ENCODE measurements around the gene TACC2.

TACC2 gene

DNA sequence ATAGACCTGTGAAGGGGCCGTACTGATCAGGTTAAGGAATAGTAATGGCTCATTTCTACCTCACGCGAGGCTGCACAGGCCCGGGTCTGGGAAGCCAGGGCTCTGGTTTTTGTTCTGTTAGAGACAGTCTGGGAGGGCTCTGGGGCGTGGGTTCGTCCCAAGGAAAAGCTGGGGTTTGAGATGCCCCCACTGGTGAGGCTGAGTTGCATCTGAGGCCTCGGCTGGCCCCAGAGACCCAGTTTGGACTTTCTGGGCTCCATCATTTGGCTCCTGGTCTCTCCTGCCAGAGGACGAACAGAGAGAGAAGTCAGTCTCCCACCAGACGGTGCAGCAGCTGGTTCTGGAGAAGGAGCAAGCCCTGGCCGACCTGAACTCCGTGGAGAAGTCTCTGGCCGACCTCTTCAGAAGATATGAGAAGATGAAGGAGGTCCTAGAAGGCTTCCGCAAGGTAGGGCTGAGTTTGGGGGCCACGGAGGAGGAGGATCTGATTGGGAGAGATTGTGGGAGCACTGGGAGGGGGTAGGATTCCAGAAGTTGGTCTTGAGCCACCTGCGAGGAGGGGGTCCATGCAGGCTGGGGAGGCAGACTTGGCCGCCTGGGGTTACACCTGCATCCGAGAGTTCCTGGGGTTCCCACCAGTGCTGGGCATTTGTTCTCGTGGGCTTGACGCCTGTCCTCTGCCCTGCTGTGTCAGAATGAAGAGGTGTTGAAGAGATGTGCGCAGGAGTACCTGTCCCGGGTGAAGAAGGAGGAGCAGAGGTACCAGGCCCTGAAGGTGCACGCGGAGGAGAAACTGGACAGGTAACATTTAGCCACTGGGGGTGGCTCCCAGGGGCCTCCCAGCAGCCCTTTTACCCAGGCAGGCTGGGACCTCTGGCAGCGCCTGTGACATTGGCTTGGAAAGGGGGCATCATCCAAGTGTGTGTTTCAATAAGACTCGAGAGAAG is 259.7 kb downstream of the TACC2 start:
- no peak for DNase-seq (ENCODE audit: low read depth in 3 of 3)

DNA sequence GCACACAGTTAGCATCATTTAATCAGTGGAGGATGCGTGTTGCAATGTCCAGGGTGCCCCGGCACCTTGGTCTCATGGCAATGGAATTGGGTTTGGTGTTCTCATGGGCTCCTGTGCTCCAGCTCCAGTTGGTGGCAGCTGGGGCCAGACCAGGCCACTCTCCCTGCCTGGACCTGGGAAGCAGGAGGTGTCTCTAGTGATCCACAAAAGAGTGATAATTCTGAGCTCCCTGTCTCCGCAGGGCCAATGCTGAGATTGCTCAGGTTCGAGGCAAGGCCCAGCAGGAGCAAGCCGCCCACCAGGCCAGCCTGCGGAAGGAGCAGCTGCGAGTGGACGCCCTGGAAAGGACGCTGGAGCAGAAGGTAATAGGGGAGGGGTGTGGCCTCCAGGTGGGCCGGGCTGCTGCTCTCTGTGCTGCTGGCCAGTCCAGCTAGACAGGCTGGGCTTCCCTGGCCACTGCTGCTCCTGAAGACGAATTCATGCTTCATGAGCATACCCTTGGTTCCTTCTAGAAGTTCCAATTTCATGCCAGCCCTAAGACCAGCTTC is 260.4 kb downstream of the TACC2 start:
- no peak for DNase-seq (ENCODE audit: low read depth in 3 of 3)

DNA sequence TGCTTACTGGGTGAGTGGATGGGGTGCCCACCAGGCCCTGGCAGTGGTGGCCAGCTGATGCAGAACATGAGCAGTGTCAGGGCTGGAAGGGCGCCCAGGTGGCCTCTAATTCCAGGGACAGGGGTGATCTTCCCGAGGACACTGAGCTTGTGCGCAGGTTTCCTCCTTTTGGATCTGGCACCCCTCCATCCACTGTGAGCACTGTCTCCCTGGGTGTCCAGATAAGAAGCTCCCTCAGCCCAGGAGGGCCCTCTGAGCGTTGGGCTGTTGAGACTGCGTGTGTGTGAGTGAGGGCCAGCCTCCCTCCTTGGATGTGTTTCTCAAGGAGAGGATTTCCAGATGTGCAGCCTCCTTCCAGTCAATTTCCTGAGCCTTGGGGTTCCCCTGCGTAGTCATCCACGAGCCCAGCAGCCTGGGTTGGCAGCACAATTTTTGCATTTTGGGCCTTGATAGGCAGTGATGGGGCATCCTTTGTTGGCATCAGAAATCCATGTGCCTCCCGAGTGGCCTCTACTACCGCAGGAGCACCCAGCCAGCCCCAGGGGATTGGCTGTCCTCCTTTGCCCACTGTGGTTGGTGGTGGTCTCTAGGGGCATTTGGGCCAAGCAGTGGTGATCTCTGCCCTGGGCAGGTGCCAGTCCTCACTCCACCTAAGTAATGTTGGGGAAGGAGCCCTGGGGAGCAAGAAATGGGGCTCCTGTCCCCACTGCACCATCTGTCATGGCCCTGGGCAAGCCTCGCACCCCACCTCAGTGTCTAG is 261.2 kb downstream of the TACC2 start:
- no peak for DNase-seq (ENCODE audit: low read depth in 3 of 3)

DNA sequence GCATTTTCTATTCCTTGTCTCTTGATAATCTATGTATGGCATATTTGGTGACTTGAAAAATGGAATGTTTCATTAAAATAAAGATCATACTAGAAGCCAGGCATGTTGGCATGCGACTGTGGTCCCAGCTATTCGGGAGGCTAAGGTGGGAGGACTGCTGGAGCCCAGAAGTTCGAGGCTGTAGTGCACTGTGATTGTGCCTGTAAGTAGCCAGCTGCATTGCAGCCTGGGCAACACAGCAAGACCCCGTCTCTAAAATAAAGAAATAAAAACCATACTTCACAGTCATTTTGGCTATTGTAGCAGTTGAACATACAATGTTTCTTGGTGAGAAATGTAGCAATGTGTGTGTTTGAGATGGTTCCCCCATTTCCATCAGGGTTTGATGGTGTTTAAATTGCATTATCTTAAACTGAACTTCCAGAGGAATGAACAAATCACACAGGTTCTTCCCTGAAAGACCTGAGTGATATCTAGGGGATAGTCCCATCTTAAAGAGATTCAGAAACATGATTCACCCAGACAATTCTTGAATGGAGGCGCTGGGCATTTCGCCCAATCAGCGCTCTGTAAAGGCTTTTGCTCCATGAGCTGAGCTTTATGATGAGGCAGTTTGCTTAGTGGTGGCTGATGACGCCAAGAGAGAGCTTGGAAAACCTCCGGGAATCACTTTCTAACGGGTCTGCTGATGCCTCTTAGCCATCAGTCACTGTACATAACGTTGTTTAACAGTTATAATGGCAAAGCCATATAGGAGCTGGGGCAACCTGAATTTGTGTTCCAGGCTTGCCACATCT is 262.7 kb downstream of the TACC2 start:
- no peak for DNase-seq (ENCODE audit: low read depth in 3 of 3)

DNA sequence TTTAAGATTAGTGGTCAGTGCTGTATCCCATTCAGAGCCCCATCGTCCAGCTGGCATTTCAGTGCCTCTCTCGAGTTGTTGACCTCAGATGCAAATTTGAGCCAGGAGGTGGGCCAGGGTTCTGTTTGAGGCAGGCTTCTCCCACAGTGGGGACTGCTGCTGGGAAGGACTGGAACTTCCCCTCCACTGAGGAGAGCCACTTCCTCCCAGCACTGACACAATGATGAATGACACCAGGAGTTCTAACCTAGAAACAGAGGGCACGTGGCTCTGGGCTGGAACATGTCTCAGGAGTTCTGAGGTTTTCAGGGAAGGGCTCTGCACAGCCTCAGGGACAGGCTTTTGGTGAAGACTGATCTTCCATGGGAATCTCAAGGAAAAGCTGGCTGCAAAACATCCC is 263.8 kb downstream of the TACC2 start:
- no peak for DNase-seq (ENCODE audit: low read depth in 3 of 3)

DNA sequence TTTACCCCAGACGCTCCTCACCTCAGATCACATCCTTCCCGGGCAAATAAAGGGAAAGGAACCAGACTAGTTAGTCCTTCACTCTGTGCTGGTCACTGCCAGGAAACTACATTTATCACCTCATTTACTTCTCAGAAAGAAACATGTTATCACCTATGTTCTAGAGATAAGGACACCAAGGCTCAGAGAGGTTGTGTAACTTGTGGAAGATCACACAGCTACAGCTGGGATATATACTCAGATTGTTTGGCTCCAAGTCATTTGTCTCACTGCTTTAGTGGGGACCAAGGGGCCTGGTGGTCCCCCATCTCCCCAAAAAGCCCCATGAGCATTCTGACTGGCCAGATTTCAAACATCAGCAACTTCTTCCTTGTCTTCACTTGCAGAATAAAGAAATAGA is 264.6 kb downstream of the TACC2 start:
- DNase-seq (ENCODE audit: low read depth in 3 of 3): no peak

DNA sequence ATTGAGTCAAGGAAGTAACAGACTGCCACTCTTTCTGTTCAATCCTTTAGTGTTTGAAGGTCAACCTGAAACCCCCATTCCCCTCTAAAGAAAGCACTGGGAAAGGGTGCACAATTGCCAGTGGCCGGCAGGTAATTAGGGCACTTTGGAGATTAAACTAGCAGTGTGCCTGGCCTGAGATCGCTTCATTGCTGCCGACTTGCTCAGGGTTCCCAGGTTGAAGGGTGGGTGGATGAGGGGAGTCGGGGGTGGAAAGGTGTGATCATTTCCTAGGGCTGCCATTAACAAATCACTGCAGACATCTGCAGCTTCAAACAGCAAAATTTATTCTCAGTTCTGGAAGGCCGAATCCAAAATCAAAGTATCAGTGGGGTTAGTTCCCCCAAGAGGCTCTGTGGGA is 265.9 kb downstream of the TACC2 start:
- no peak for DNase-seq (ENCODE audit: low read depth in 3 of 3)

DNA sequence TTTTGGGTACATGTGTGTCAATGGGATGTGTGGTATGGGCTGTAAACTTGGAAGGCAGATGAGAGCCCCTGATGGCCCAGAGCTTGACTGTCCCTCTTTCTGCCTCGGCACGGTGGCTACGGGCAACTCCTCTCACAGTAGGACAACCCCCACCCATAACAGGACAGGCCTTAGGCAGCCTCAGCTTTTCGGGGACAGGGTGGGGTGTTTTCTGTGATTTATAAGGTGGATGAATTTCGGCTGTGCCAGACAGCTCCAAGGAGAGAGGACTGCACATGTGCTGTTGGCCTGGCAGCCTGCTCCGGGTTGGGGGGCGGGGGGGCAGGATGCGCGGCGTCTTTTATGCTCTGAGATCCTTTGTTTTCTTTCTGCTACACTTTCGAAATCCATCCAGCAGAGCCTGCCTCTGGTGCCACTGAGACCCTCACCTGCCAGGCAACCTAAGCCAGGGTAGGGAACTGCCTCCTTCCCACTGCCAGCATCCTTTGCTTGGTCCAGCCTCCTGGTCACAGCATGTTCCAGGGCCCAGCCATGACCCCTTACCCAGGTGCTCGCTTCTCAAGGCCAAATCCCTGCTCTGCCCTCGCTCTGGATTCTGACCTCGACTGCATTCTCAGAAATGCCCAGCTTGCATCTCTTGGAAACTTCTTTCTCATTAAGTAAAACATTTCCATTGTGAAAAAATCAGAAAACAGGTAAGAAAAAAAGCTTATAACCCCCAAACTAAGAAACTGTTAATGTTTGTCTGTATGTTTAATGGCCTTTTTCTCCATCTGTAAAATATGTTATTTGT is 266.7 kb downstream of the TACC2 start:
- DNase-seq (ENCODE audit: low read depth in 3 of 3): no peak

DNA sequence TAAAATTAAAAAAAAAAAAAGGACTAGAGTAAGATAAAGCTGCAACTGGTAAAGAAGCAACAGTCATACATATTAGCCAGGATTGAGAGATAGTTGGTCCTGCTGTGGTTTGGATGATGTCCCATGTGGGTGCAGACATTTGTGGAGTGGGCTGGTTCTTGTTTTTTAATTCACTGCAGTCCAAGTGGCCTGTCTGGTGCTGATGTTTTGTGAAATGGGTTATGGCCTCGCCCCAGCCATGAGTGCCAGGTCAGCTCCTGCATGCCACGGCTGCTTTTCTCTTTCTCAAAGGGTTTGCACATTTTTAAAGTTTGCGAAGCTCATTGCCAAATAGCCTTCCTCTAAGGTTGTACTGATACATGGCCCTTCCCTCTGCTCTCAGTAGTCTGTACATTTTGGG is 268.1 kb downstream of the TACC2 start:
- no peak for DNase-seq (ENCODE audit: low read depth in 3 of 3)

DNA sequence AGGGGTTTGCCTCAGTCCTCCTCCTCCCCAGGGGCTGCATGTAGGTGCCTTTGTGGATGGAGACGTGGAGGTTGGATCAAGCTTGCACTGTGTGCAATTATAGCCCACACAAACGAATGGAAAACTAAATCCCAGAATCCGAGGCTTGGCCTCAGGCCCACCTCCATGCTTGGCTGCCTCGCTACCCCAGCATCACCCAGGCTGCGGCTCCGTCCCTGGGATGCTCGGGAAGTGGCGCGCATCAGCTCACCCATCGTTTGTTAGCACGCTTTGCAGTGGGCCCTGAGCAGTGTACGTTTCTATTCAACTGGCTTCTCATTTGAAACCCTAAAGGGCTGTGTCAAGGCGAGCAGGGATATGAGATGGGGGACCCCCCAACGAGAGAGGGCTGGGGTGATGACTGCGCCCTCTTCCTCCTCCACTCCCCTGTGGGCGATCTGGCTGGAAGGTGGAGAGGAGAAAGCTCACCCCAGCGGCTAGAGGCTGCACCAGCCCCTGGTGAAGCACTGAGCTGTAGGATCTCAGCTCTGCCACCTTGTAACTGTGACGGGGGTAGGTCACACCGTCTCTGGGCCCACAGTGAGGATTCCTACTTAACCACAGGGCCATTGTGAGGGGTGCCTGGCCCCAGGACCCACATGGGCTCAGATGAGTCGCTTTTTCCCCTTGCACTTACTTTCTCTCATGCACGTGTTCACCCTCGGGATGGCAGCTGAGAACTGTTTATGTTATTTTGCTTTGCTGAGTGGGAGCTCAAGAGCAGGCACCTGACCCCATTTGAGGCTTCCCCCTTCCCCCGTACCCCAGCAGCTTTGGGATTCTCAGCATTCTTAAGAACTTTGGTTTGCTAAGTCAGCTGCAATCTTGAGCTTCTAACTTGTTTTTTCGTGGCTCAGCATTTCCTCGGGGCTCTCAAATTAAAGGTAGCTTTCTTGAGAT is 269.4 kb downstream of the TACC2 start:
- no peak for DNase-seq (ENCODE audit: low read depth in 3 of 3)

DNA sequence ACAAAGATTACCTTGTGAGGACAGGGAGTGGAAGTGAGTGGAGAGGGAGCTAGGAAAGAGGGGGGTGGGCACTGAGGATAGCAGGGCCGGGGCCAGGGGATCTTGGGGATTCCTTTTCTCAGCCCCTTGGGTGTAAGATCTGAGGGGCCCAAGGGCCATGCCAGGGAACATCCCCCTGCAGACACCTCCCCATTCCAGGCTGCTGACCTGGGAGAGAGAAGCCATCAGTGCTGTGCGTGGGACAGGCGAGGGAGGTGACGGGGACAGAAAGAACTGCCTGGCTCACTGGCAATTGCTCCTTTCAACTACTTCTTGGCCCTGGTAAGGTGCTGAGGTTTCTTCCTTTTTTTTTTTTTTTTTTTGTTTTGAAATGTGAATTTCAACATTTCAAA is 270.1 kb downstream of the TACC2 start:
- DNase-seq (ENCODE audit: low read depth in 3 of 3): no peak

DNA sequence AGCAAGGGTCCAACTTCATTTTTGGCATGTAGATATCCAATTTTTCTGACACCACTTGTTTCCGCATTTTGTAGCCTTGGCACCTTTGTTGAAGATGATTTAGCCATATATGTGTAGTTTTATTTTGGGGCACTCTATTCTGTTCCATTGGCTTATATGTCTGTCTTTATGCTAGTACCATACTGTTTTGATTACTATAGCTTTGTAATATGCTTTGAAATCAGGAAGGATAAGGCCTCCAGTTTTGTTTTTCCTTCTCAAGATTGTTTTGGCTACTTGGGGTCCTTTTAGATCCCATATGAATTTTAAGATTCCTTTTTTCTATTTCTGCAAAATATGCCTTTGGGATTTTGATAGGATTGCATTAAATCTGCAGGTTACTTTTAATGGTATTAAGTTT is 272.6 kb downstream of the TACC2 start:
- no peak for DNase-seq (ENCODE audit: low read depth in 3 of 3)

DNA sequence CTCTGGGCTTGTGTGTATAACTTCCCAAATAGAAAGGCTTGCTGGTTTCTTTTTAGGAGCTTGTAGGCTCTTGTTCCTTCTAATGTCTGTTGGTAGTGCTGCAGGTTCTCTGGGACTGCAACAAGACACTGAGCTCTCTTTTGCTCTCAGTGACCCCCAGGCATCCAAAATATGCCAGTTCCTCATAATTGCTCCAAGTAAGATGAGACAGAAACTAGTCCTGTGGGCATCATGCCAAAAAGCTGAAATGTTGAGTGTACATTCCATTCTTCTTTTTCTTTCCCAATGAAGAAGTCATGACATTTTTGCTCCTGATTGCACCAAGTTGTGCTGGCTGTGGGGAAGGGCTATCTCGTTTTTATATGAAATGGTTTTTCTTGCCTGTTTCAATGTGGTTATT is 275.0 kb downstream of the TACC2 start:
- no peak for DNase-seq (ENCODE audit: low read depth in 3 of 3)

DNA sequence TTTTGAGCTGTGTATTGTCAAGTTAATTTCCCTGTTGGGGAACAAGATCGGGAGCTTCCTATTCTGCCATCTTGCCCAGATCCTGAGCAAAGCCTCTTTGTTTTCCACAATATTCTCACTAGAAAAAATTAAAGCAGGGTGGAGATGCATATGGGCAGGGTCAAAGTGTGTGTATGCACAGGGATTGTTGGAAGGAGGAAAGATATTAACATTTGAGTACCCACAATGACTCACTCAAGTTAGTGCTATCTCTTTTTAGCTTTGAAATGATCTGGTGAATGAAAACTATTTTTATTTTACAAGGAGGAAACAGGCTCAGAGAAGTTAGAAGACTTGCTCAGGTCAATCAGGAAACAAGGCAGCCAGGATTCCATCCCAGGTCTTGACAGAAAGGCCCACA is 275.5 kb downstream of the TACC2 start:
- no peak for DNase-seq (ENCODE audit: low read depth in 3 of 3)

DNA sequence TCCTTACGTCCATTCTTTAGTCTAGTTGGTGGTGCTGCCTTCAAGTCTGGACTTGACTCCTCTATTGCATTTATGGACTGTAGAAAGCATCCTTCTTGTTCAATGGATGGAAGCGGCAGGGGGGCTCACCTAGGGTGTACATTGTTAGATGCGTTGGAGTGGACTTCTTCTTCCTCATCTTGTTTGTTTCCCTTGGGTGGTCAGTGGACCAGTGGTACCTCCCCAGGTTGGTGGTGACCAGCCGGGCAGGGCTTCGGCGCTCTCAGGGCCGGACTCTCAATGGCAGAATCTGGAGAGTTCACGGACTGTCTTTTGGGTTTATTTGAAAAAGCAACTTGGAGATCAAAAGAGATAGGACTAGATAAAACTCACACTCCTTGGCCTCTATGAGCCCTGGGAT is 276.0 kb downstream of the TACC2 start:
- DNase-seq (ENCODE audit: low read depth in 3 of 3): no peak

DNA sequence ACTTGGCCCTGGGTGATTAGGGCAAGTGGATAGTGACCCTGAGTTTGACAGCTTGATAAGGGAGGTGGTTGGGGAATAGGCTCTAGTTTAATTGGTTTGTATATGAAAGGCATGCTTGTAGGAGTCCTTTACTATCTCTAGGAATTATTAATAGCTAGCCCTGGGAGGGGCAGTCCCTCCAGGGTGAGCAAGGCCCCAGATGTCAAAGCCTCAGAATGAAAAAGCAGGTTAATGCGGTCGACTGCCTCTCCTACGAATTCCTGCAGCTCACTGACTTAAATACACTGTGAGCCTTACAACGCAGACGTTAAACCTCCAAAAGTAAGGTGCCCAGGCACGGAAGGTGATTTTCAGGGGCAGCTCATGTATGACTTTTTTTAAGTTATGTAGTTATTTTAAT is 276.9 kb downstream of the TACC2 start:
- no peak for DNase-seq (ENCODE audit: low read depth in 3 of 3)

DNA sequence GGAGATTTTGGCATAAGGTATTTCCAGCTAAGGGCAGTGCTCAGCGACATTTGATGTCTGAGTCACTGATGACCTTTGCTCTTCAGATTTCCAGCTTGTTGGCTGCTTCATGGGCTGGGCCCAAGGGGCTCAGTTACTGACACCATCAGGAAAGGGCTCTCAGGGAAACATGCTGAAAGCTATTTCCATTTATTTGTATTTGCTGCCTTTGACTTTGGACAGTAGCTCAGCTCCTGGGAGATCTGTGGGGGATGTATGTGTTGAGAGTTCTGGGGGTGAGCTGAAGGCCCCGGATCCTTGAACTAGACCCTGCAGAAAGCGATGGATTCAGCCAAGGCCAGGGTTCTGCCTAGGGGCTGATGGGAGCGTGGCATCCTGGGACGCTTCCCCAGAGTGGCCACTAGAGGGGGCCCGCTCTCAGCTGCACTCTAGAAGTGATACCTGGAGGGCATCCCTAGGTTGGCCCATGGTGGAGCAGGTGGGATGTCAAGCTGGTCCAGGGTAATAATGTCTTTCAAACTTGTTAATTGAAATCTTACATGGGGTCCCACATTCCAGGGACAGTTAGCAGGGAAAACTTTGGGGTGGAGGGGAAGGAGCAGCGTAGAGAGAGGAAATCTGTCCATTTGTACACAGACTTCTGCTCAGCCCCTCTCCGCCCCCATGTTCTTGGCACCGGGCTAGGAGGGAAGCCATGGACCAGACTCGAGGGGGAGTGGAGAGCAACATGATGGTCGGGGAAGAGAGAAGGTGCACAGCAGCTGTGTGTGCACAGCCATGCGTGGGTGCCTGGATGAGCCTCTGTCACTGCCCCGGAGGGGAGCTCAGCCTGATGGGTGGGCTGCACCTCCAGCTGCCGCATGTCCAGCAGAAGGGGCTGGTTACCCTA is 279.1 kb downstream of the TACC2 start:
- DNase-seq (ENCODE audit: low read depth in 3 of 3): peak in 2 of 3 experiments; percentile 6 to 46

DNA sequence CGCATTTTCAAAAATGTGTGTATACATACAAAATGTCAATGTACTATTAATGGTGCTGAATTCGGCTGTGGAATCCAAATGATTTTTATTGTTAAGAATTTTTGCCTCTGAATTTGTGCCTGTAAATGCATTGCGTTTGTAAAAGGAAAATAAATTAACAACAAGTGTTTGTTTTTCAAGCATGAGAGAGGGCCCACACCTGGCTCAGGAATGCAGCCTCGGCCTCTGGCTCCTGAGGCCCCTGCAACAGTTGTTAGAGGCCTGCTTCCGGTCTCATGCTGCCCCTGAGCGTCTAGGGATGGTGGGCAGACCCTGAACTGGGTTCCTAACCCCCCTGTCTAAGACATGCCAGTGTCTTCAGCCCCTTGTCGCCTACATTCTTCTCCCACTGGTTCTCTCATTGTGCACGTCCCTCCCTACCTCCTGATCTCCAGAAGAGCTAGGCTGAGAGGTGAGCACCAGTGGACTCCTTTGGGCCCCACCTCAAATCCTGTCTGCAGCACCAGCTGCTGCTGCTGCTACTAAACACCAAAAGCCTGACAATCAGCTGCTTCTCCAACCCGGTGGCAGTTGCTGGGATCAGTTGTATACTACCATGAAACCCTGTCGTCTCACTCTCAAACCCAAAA is 280.2 kb downstream of the TACC2 start:
- no peak for DNase-seq (ENCODE audit: low read depth in 3 of 3)

DNA sequence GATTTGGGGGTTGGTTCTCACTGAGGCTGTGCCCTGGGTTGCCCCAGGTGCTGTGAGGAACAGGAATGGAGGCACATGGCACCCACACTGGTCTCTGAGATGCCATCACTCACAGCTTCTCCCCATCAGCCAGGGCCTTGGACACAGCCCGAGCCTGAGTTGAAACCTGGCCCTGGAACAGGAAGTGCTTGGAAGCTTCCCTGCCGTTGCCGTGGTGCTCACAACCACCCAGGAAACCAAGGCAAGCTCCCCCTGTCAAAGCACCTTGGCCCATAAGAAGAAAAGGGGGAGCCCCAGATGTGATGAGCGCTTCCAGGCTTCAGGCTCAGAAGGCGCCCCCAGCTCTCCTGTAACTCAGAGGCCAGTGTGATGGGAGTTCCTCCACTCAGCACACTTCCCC is 282.1 kb downstream of the TACC2 start, which contains the start of gene BTBD16:
Gene BTBD16 (plus strand): TSS at position 221 of the 400 bp plus-strand sequence. CDS start 3,786 bp downstream, outside the sequence.
- DNase-seq (ENCODE audit: low read depth in 3 of 3): no peak
